Stimulated activated naive B cell treated with anti-CD40 and anti-IgM and Interleukin-4, amounts not matched to agents 10 μg/mL and 1 μg/mL and 100 μg/mL, for 72 hours (primary cell): ENCODE measurements around the gene OR5H2.

Experiments used
- ATAC-seq, 2 donors: fragments of 150-1000 bp; cut with Tn5 transposase; replicated peaks; 2 replicates each; pipeline ENCODE4 v1.10.0; 2021; ENCODE audit warnings: moderate library complexity in 1 of 2
- DNase-seq: peaks from one replicate; pipeline ENCODE4 v3.0.0; 2021
- H3K27ac Mint-ChIP-seq: one replicate; pipeline ENCODE4 v1.8.0; 2022; ENCODE audit warnings: mild to moderate bottlenecking, mixed read lengths
- H3K27me3 Mint-ChIP-seq, 2 donors: one replicate each; pipeline ENCODE4 v1.8.0; 2022; ENCODE audit warnings: mixed read lengths in 2 of 2
- H3K36me3 Mint-ChIP-seq, 2 donors: one replicate each; pipeline ENCODE4 v1.8.0; 2022; ENCODE audit warnings: mixed read lengths in 2 of 2, mild to moderate bottlenecking in 1 of 2
- H3K4me1 Mint-ChIP-seq, 2 donors: one replicate each; pipeline ENCODE4 v1.8.0; 2022; ENCODE audit warnings: mixed read lengths in 2 of 2, mild to moderate bottlenecking in 1 of 2
- H3K4me3 Mint-ChIP-seq, 2 donors: one replicate each; pipeline ENCODE4 v1.8.0; 2022; ENCODE audit warnings: mild to moderate bottlenecking in 2 of 2, mixed read lengths in 2 of 2, moderate library complexity in 1 of 2
- H3K9me3 Mint-ChIP-seq, 2 donors: one replicate each; pipeline ENCODE4 v1.8.0; 2022; ENCODE audit warnings: mixed read lengths in 2 of 2, mild to moderate bottlenecking in 1 of 2

Gene OR5H2

DNA sequence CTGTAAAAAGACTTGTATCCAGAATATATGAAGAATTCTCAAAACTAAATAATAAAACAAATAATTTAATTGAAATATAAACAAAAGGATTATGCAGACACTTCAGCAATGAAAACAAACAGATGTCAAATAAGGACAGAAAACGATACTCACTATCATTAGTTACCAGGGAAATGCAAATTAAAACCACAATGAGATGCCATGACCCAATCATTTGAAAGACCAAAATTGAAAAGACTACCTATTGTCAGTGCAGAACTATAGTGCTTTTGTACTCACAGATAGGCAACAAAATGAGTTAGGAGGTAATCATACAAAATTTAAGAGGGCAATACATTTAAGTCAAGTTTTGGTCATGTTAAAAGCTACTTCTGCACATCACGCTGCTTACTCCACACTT, 39.8 kb downstream of the OR5H2 start:
- ATAC-seq (no peak), DNase-seq (no peak)
- Mint-ChIP-seq H3K4me1 (no peaks in the 10 kb centered on the region), H3K36me3 (no peaks in the 10 kb centered on the region), H3K4me3 (no peak overlapping the region), H3K27ac (no peak overlapping the region), H3K9me3 (peaks cover 0 to 1% of the 10 kb centered on the region in 2 donors), H3K27me3 (peaks cover 0 to 6% of the 10 kb centered on the region in 2 donors)

GRCh38 chr3:98322686-98323085, 40.4 kb downstream of the OR5H2 start:
- no peak overlapping the region for H3K27ac Mint-ChIP-seq
- H3K4me1 Mint-ChIP-seq, result no peaks in the 10 kb centered on the region
- no peak overlapping the region for H3K4me3 Mint-ChIP-seq
- H3K9me3 Mint-ChIP-seq, result peaks cover 0 to 1% of the 10 kb centered on the region in 2 donors
- H3K36me3 Mint-ChIP-seq, result no peaks in the 10 kb centered on the region
- peaks cover 0 to 6% of the 10 kb centered on the region in 2 donors for H3K27me3 Mint-ChIP-seq
- ATAC-seq (no peak), DNase-seq (no peak)

DNA sequence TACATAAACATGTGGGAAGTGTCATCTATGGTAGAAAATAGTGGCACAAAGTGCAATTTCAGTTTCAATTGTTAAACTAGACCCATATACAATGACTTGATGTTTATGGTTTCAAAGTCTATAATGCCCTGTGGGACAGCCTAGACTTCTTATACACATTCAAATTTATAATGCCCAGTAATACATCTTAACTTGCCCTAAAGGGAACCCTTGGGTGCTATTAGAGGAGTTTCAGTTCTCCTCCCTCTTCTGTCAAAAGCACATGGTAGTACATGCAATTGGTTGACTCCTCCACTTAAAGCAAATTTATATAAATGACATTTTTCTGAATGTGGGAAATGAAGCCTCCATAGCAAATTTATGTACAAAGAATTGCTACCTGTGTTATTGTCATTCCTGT, 41.1 kb downstream of the OR5H2 start:
- no peaks in the 10 kb centered on the region for H3K4me1 Mint-ChIP-seq
- H3K36me3 Mint-ChIP-seq, result no peaks in the 10 kb centered on the region
- DNase-seq (no peak), ATAC-seq (no peak)
- H3K27ac Mint-ChIP-seq, result no peak overlapping the region
- no peak overlapping the region for H3K4me3 Mint-ChIP-seq
- peaks cover 0 to 6% of the 10 kb centered on the region in 2 donors for H3K27me3 Mint-ChIP-seq
- peaks cover 0 to 1% of the 10 kb centered on the region in 2 donors for H3K9me3 Mint-ChIP-seq

DNA sequence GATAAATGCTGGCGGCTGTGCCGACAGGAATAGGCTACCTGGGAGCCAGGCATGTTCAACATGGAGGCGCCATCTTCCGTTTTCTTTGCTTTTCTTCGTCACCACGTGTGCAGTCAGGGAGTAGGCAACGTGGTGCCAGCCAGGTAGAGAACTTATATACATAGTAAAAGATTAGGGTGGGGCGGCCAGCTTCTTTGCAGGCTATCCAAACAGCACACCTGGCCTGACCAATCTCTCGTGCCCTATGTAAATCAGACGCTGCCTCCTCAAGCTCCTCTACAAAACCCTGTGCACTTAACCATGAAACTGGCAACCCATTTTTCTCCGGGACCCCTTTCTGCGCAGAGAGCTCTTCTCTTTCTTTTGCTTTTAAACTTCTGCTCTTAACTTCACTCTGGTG, 42.8 kb downstream of the OR5H2 start:
- Mint-ChIP-seq H3K36me3 (no peaks in the 10 kb centered on the region), H3K4me3 (no peak overlapping the region), H3K4me1 (no peaks in the 10 kb centered on the region), H3K9me3 (no peaks in the 10 kb centered on the region), H3K27ac (no peak overlapping the region), H3K27me3 (peaks cover 0 to 15% of the 10 kb centered on the region in 2 donors)
- no peak for ATAC-seq
- DNase-seq, result no peak

- DNase-seq, result no peak
- Mint-ChIP-seq H3K27me3 (peaks cover 0 to 17% of the 10 kb centered on the region in 2 donors), H3K4me3 (no peak overlapping the region), H3K27ac (no peak overlapping the region), H3K36me3 (no peaks in the 10 kb centered on the region), H3K4me1 (no peaks in the 10 kb centered on the region), H3K9me3 (no peaks in the 10 kb centered on the region)
- ATAC-seq, result no peak
Observed at GRCh38 chr3:98326105-98326893, 44.0 kb downstream of the OR5H2 start.

GRCh38 chr3:98326945-98327344, 44.6 kb downstream of the OR5H2 start:
- no peaks in the 10 kb centered on the region for H3K36me3 Mint-ChIP-seq
- H3K27ac Mint-ChIP-seq, result no peak overlapping the region
- no peak for DNase-seq
- H3K4me3 Mint-ChIP-seq, result no peak overlapping the region
- ATAC-seq, result no peak
- no peaks in the 10 kb centered on the region for H3K9me3 Mint-ChIP-seq
- no peaks in the 10 kb centered on the region for H3K4me1 Mint-ChIP-seq
- peaks cover 0 to 17% of the 10 kb centered on the region in 2 donors for H3K27me3 Mint-ChIP-seq

- H3K4me1 Mint-ChIP-seq, result no peaks in the 10 kb centered on the region
- H3K4me3 Mint-ChIP-seq, result no peak overlapping the region
- peaks cover 0 to 17% of the 10 kb centered on the region in 2 donors for H3K27me3 Mint-ChIP-seq
- H3K9me3 Mint-ChIP-seq, result no peaks in the 10 kb centered on the region
- no peaks in the 10 kb centered on the region for H3K36me3 Mint-ChIP-seq
- DNase-seq, result no peak
- no peak overlapping the region for H3K27ac Mint-ChIP-seq
- ATAC-seq, result peak in 1 of 2 donors; percentile 16
Observed at GRCh38 chr3:98328933-98329332, 46.6 kb downstream of the OR5H2 start.

GRCh38 chr3:98329392-98330124, 47.3 kb downstream of the OR5H2 start:
- Mint-ChIP-seq H3K27me3 (peaks cover 0 to 17% of the 10 kb centered on the region in 2 donors), H3K4me3 (no peak overlapping the region), H3K9me3 (no peaks in the 10 kb centered on the region), H3K4me1 (no peaks in the 10 kb centered on the region), H3K36me3 (no peaks in the 10 kb centered on the region), H3K27ac (no peak overlapping the region)
- peak; percentile 51 to 70 for ATAC-seq
- DNase-seq, result no peak

DNA sequence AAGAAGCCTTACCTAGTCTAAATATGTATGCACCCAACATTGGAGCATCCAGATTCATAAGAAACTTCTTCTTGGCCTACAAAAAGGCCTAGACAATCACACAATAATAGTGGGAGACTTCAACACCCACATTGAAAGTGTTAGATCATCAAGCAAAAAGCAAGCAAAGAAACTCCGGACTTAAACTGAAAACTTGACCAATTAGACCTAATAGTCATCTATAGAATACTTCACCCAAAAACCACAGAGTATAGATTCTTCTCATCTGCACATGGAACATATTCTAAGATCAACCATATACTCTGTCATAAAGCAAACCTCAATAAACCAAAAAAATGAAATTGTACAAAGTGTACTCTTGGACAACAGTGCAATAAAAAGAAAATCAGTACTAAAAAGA, 49.0 kb downstream of the OR5H2 start:
- Mint-ChIP-seq H3K4me1 (no peaks in the 10 kb centered on the region), H3K27ac (no peak overlapping the region), H3K27me3 (peaks cover 0 to 11% of the 10 kb centered on the region in 2 donors), H3K9me3 (no peaks in the 10 kb centered on the region), H3K4me3 (no peak overlapping the region), H3K36me3 (no peaks in the 10 kb centered on the region)
- ATAC-seq, result no peak
- DNase-seq, result no peak
